Measurements from ENCODE around the gene ATP5F1D. TPM values are rescaled to one million over a fixed set of nuclear protein-coding genes. Genes with fewer than 3 reads are reported as not detected.

The ATP5F1D gene
- total RNA-seq, 1 donor from 2014 or later, result 282 TPM

- ATAC-seq, result no peak
- DNase-seq (ENCODE audit: low spot score), result no peak
Measured at GRCh38 chr19:1290196-1290702, 48.7 kb downstream of the ATP5F1D start.

- no peak for ATAC-seq
- DNase-seq (ENCODE audit: low spot score), result no peak
Measured at GRCh38 chr19:1290703-1291651, 49.4 kb downstream of the ATP5F1D start.

GRCh38 chr19:1291761-1292418 is 50.3 kb downstream of the ATP5F1D start:
- DNase-seq (ENCODE audit: low spot score), result peak; percentile 79
- peak; percentile 84 for ATAC-seq

GRCh38 chr19:1292419-1293151 is 51.0 kb downstream of the ATP5F1D start:
- ATAC-seq (no peak), DNase-seq (ENCODE audit: low spot score) (no peak)

- DNase-seq (ENCODE audit: low spot score), result no peak
- no peak for ATAC-seq
Measured at GRCh38 chr19:1293782-1294604, 52.4 kb downstream of the ATP5F1D start.

Other genes with a start within 250 kb of the ATP5F1D start
- not detected for gene GRIN3B, start 241.3 kb upstream of the ATP5F1D start, total RNA-seq
- 117 TPM for gene TMEM259, start 220.6 kb upstream of the ATP5F1D start, total RNA-seq
- gene RNU6-2, start 220.2 kb upstream of the ATP5F1D start, total RNA-seq, result not detected
- gene CNN2, start 215.1 kb upstream of the ATP5F1D start, total RNA-seq, result 23.2 TPM
- 10.4 TPM for gene ABCA7, start 201.6 kb upstream of the ATP5F1D start, total RNA-seq
- gene ARHGAP45, start 174.6 kb upstream of the ATP5F1D start, total RNA-seq, result 5.1 TPM
- gene POLR2E, start 146.4 kb upstream of the ATP5F1D start, total RNA-seq, result 143 TPM
- 247 TPM for gene GPX4, start 137.8 kb upstream of the ATP5F1D start, total RNA-seq
- gene SBNO2, start 67.5 kb upstream of the ATP5F1D start, total RNA-seq, result 22.6 TPM
- 33.1 TPM for gene STK11, start 36.0 kb upstream of the ATP5F1D start, total RNA-seq
- 0.38 TPM for gene CBARP, start 3.7 kb upstream of the ATP5F1D start, total RNA-seq
- gene MIDN, start 6.8 kb downstream of the ATP5F1D start, total RNA-seq, result 51.7 TPM
- gene CIRBP, start 27.6 kb downstream of the ATP5F1D start, total RNA-seq, result 125 TPM
- 48.0 TPM for gene FAM174C, start 33.8 kb downstream of the ATP5F1D start, total RNA-seq
- gene EFNA2, start 44.1 kb downstream of the ATP5F1D start, total RNA-seq, result 8.6 TPM
- gene NDUFS7, start 142.2 kb downstream of the ATP5F1D start, total RNA-seq, result 105 TPM
- 214 TPM for gene GAMT, start 159.8 kb downstream of the ATP5F1D start, total RNA-seq
- gene DAZAP1, start 165.8 kb downstream of the ATP5F1D start, total RNA-seq, result 48.1 TPM
- gene RPS15, start 196.6 kb downstream of the ATP5F1D start, total RNA-seq, result 410 TPM
- gene APC2, start 208.4 kb downstream of the ATP5F1D start, total RNA-seq, result 0.13 TPM
- 19.2 TPM for gene C19orf25, start 237.5 kb downstream of the ATP5F1D start, total RNA-seq
- gene PCSK4, start 248.6 kb downstream of the ATP5F1D start, total RNA-seq, result 4.8 TPM
- 118 TPM for gene REEP6, start 249.4 kb downstream of the ATP5F1D start, total RNA-seq

Measured in left lobe of liver (tissue), 2 donors.